HG03196 (cell line): ENCODE data around the gene HBZ.
"Not testable (repeated sequence)": the region's sequence is repeated elsewhere in the genome, so short reads cannot be mapped to it uniquely, and the experiment has no call there.

Experiments used
- ATAC-seq: cut with Tn5 transposase; IDR thresholded peaks from one replicate; pipeline ENCODE4 v1.9.1; 2021; ENCODE audit not compliant: unreplicated experiment

HBZ gene

DNA sequence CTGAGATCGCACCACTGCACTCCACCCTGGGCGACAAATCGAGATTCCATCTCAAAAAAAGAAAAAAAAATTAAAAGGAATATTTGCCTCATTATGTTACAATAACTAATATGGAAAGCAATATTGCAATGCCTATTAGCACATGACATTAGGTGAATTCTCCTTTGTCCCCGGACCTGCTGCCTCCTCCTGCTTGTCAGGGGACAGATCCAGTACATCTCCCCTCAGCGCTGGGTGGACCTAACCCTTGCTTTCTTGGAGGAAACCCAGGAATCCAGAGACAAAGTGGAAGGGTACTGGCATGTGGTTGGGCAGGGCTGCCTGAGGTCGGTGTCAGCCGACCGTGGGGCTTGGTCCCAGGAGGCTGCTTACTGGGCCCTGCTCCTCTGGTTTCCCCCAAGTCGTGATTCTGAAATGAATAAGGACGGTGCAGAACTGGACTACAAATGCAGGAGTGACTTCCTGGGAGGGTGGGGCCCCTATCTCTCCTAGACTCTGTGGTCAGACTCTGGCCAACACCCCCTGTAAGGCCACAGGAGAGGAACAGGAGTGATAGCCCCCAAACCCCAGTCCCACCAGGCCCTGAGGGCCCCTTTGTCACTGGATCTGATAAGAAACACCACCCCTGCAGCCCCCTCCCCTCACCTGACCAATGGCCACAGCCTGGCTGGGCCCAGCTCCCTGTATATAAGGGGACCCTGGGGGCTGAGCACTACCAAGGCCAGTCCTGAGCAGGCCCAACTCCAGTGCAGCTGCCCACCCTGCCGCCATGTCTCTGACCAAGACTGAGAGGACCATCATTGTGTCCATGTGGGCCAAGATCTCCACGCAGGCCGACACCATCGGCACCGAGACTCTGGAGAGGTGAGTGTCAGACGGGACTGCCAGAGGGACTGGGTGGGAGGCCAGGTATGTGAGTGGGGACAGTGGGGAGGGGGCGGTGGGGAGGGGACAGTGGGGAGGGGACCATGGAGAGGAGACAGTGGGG, at the start of gene HBZ:
Gene HBZ, plus strand, starts transcription at position 504 of the 988 bp plus-strand sequence. Its CDS starts 266 bp downstream, at position 770.
- no peak for ATAC-seq

DNA sequence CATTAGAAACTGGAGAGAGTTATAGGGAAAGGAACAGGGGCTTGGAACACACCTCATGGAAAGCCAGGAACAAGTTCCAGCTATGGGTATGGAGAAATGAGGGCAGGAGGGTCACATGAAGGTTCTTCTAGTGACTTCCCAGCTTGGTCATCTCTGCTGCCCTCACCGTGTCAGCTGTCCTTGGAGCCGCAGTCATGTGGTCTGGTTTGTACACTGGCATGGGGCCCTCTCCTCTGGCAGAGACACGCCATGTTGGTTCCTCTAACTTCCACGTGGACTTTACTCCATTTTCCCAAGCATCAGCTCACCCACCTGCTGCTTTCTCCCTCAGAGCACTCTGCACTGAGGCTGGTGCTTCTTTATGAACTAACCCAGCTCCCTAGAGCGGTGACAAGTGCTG, 48.1 kb upstream of the HBZ start:
- no peak for ATAC-seq

- ATAC-seq, result no peak
Observed at GRCh38 chr16:104928-105327, 47.5 kb upstream of the HBZ start.

GRCh38 chr16:105521-105920, 46.9 kb upstream of the HBZ start:
- ATAC-seq, result no peak

DNA sequence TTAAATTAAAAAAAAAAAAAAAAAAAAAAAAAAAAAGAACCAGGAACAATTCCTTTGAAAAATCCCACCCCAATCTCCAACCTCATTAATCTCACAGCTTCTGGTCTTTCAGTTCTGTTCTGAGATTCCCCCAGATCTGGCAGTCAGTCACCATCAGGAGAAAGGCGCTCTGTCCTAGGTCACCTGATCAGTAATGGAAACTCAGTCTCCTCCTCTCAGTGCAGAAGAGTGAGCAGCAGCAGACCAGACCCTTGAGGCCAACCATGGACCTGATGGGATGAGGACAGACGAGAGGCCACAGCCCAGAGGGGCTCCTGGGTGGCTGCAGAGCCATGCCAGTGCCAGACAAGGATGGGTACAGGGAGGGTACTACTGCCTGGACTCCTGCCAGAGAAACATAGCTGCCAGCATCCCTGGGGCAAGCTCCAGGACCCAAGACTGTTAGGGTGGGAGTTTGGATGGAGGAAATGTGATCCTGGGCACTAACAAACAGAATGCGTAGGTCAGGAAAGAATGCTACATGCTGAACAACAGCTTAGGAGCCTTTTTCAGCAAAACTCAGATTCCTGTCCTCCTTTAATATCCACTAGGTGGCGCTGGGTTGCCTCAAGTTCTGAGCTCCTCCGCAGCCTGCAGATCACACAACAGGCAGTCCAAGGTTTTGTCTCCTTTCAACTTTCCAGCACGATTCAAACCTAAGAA, 45.7 kb upstream of the HBZ start:
- ATAC-seq, result no peak

DNA sequence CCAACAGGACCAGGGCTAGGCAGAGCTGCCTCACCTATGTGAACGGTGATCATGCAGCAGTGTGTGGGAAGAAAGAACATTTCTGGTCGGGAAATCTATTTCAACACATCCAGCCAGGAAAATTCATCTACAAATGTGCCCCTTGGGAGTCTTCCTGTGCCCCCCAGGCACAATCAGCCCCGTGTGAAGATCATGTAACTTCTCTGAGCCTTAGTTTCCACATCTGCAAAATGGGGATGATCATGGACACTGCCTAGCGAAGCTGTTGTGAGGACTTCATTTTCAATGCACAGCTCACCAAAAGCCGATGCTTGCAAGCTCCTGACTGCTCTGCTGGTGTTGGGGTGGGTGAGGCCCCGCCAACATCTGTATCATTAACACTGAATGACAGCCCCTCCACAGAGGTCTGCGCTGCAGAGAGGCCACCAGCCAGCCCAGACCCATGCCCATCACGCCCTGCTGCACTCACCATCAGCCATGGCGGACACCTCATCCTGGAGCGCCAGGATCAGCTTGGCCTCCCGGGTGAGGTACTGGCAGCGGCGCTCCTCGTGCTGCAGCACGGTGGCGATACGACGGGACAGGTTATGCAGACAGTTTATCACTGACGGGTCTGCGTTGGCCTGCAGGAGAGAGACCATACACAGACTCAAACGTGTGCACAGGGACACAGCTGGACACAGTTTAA, 40.1 kb upstream of the HBZ start:
- ATAC-seq, result no peak

DNA sequence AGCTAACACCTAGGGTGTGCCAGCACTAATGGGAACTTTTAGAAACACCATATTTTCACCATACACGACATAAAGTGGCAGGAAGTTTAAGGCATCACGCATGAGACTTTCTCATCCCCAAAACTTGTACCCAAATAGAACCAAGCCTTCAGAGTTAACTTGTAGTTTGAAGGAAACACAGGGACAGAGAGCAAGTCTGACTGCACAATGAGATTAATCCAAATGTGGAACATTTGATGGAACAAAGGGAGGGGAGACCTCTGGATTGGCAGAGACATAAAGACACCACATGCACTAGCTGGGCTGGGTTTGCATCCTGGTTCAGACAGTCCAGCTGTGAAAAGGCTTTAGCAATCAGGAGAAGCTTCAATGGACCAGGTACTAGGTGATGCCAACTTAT, 38.1 kb upstream of the HBZ start:
- ATAC-seq, result no peak

DNA sequence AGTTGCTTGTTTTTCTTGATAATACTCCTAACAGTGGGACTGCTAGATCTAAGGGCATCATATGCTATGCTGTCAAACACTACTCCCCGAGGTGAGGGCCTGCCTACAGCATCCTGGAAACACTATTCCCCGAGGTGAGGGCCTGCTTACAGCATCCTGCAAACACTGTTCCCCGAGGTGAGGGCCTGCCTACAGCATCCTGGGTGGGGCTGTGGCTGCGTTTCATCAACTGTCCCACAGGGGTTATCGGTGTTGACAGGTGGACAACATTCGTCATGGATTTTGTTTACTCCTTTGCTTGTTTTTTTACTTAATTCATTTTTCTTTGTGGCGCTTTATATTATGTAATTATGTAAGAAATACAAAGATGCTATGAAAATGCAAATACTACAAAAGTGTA, 36.4 kb upstream of the HBZ start:
- ATAC-seq, result no peak

GRCh38 chr16:117379-118365, 34.8 kb upstream of the HBZ start:
- ATAC-seq, result no peak

GRCh38 chr16:118857-119256, 33.6 kb upstream of the HBZ start:
- ATAC-seq, result no peak

DNA sequence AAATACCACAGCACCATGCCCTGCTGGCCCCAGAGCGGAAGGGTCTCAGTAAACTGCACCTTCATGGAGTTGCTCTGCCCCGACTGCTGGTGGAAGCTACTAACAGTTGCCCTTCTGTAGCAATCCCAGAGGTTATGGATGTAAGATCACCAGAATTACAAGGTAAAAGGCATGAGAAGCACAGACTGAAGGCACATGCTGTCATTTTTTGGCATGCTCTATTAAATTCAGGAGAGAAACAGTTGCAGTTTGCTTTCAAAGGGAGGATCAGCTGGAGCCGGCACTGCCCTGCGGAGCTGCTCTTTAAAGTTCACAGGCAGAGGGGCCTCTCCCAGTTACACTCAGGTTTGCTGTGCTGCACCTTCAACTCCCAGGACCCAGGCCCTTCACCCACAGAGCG, 33.1 kb upstream of the HBZ start:
- ATAC-seq, result no peak

GRCh38 chr16:119835-120491, 32.5 kb upstream of the HBZ start:
- ATAC-seq, result no peak

- ATAC-seq, result no peak
Observed at GRCh38 chr16:120756-121155, 31.7 kb upstream of the HBZ start.

- no peak for ATAC-seq
Observed at GRCh38 chr16:122361-122760, 30.1 kb upstream of the HBZ start.

GRCh38 chr16:123558-124350, 28.7 kb upstream of the HBZ start:
- ATAC-seq, result not testable (repeated sequence)

GRCh38 chr16:125011-125410, 27.4 kb upstream of the HBZ start:
- ATAC-seq, result no peak

DNA sequence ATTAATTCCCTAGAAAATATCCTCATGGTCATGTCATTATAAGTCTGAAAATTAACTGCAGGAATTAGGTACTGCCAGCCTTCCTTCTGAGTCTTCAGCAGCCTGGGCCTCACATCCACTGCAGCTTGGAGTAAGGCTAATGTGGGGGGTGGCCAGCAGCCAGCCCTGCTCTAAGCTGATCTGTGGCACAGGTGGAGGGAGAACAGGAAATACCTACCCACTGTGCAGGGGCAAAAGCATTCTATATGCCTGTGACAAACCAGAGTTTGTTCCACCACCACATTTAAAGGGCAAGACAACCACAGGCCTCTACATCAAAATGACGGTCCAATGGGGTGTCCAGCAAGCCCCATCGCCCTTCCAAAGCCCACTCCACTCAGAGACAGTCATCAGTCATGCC, 23.4 kb upstream of the HBZ start:
- ATAC-seq, result no peak

- ATAC-seq, result no peak
Observed at GRCh38 chr16:130533-131173, 21.8 kb upstream of the HBZ start.

DNA sequence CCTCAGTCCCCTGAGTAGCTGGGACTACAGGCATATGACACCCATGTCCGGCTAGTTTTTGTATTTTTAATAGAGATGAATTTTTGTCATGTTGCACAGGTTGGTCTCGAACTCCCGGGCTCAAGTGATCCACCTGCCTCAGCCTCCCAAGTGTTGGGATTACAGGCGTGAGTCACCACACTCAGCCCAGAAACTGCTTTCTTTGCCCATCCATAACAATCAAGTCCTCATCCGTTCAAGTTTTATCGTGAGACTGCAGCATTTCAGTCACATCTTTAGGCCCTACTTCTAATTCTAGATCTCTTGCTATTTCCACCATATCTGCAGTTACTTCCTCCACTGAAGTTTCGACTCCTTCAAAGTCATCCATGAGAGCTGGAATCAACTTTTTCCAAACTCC, 20.3 kb upstream of the HBZ start:
- ATAC-seq, result no peak
